ENCODE results near the gene ANTXR1.
"Not testable (repeated sequence)": the region's sequence is repeated elsewhere in the genome, so short reads cannot be mapped to it uniquely, and the experiment has no call there.

Gene ANTXR1

GRCh38 chr2:69244882-69245281, 231.9 kb downstream of the ANTXR1 start:
- no peak for DNase-seq

- no peak for DNase-seq
Observed at GRCh38 chr2:69247583-69247982, 234.6 kb downstream of the ANTXR1 start.

- no peak for DNase-seq
Observed at GRCh38 chr2:69248232-69248631, 235.3 kb downstream of the ANTXR1 start.

- no peak for DNase-seq
Observed at GRCh38 chr2:69250981-69251380, 238.0 kb downstream of the ANTXR1 start.

- DNase-seq: no peak
Observed at GRCh38 chr2:69251943-69252342, 239.0 kb downstream of the ANTXR1 start.

- DNase-seq: no peak
Observed at GRCh38 chr2:69253112-69253511, 240.1 kb downstream of the ANTXR1 start.

GRCh38 chr2:69253611-69254301, 240.8 kb downstream of the ANTXR1 start:
- DNase-seq: no peak

- no peak for DNase-seq
Observed at GRCh38 chr2:69255760-69256159, 242.8 kb downstream of the ANTXR1 start.

- DNase-seq: not testable (repeated sequence)
Observed at GRCh38 chr2:69259994-69260591, 247.1 kb downstream of the ANTXR1 start.

- DNase-seq: no peak
Observed at GRCh38 chr2:69260666-69261065, 247.7 kb downstream of the ANTXR1 start.

GRCh38 chr2:69269330-69269729, 256.4 kb downstream of the ANTXR1 start:
- no peak for DNase-seq

GRCh38 chr2:69271831-69272257, 258.9 kb downstream of the ANTXR1 start:
- no peak for DNase-seq

- DNase-seq: no peak
Observed at GRCh38 chr2:69272803-69273471, 260.0 kb downstream of the ANTXR1 start.

GRCh38 chr2:69275490-69275889, 262.5 kb downstream of the ANTXR1 start:
- DNase-seq: no peak

- DNase-seq: no peak
Observed at GRCh38 chr2:69278366-69278765, 265.4 kb downstream of the ANTXR1 start.

- DNase-seq: no peak
Observed at GRCh38 chr2:69279211-69279610, 266.2 kb downstream of the ANTXR1 start.

GRCh38 chr2:69279931-69280681, 267.1 kb downstream of the ANTXR1 start:
- no peak for DNase-seq

GRCh38 chr2:69280796-69281412, 267.9 kb downstream of the ANTXR1 start:
- DNase-seq: no peak

- no peak for DNase-seq
Observed at GRCh38 chr2:69285379-69285894, 272.5 kb downstream of the ANTXR1 start.

- no peak for DNase-seq
Observed at GRCh38 chr2:69287544-69287943, 274.6 kb downstream of the ANTXR1 start.

GRCh38 chr2:69288429-69288828, 275.4 kb downstream of the ANTXR1 start:
- DNase-seq: no peak

GRCh38 chr2:69291004-69291650, 278.1 kb downstream of the ANTXR1 start:
- no peak for DNase-seq

All from SHP77 treated with DMSO at 0.1 percent for 48 hours (cell line).